ENCODE results near the gene TMEM8B.

The TMEM8B gene

GRCh38 chr9:35818341-35818740 lies 10.7 kb upstream of the TMEM8B start:
- TF ChIP-seq CTCF (IDR thresholded peaks at IDR 0.05; ENCODE audit: insufficient read depth, low read depth, low read length, missing control alignments): no peak
- H3K4me3 ChIP-seq (ENCODE audit: low read length): no peak overlapping the region
- no peak for DNase-seq (ENCODE audit: low read depth)

- DNase-seq (ENCODE audit: low read depth): peak; percentile 41
- TF ChIP-seq CTCF (IDR thresholded peaks at IDR 0.05; ENCODE audit: insufficient read depth, low read depth, low read length, missing control alignments): no peak
- H3K4me3 ChIP-seq (ENCODE audit: low read length): no peak overlapping the region
Measured at GRCh38 chr9:35820076-35820475, 9.0 kb upstream of the TMEM8B start.

- no peak for TF ChIP-seq CTCF (IDR thresholded peaks at IDR 0.05; ENCODE audit: insufficient read depth, low read depth, low read length, missing control alignments)
- peak; percentile 51 for DNase-seq (ENCODE audit: low read depth)
- H3K4me3 ChIP-seq (ENCODE audit: low read length): no peak overlapping the region
Measured at GRCh38 chr9:35822926-35823325, 6.1 kb upstream of the TMEM8B start.

GRCh38 chr9:35826071-35826701 lies 2.8 kb upstream of the TMEM8B start:
- TF ChIP-seq CTCF (IDR thresholded peaks at IDR 0.05; ENCODE audit: insufficient read depth, low read depth, low read length, missing control alignments): peak; percentile 78
- DNase-seq (ENCODE audit: low read depth): peak; percentile 82
- H3K4me3 ChIP-seq (ENCODE audit: low read length): no peak overlapping the region

GRCh38 chr9:35827486-35827885 lies 1.5 kb upstream of the TMEM8B start:
- peak; percentile 43 for DNase-seq (ENCODE audit: low read depth)
- no peak for TF ChIP-seq CTCF (IDR thresholded peaks at IDR 0.05; ENCODE audit: insufficient read depth, low read depth, low read length, missing control alignments)
- H3K4me3 ChIP-seq (ENCODE audit: low read length): no peak overlapping the region

GRCh38 chr9:35828716-35829083 lies 328 bp upstream of the TMEM8B start, which contains the start of gene FAM221B:
FAM221B (minus strand) TSS chr9:35828732; CDS start chr9:35826161, 2,571 bp downstream.
- TF ChIP-seq CTCF (IDR thresholded peaks at IDR 0.05; ENCODE audit: insufficient read depth, low read depth, low read length, missing control alignments): no peak
- DNase-seq (ENCODE audit: low read depth): peak; percentile 5
- peak within 1 kb of the TSS; percentile 81 for H3K4me3 ChIP-seq (ENCODE audit: low read length)

- peak overlapping the region; percentile 81 for H3K4me3 ChIP-seq (ENCODE audit: low read length)
- DNase-seq (ENCODE audit: low read depth): no peak
- TF ChIP-seq CTCF (IDR thresholded peaks at IDR 0.05; ENCODE audit: insufficient read depth, low read depth, low read length, missing control alignments): no peak
Measured at GRCh38 chr9:35829764-35830096, 702 bp downstream of the TMEM8B start.
